GM12891 (cell line): ENCODE results near the gene CENPQ.

Source experiments
- DNase-seq: peaks from one replicate; pipeline ENCODE4 v3.0.0; 2011; ENCODE audit warnings: low spot score; ENCODE audit not compliant: insufficient read length
- FAIRE-seq: peaks from 2 replicates; lab custom pipeline; 2011; peaks lifted over from hg19 to GRCh38; lab: Jason Lieb, UNC
- PAX5 ChIP-seq: IDR thresholded peaks from 2 replicates; pipeline ENCODE4 v1.6.1; 2011; ENCODE audit warnings: low read length, moderate library complexity, mild to moderate bottlenecking; ENCODE audit not compliant: insufficient read depth, severe bottlenecking
- POLR2A ChIP-seq: IDR thresholded peaks from 2 replicates; pipeline ENCODE4 v1.6.1; 2011; ENCODE audit warnings: low read depth, low read length, control low read depth
- POLR2AphosphoS5 ChIP-seq: IDR thresholded peaks from 2 replicates; pipeline ENCODE4 v1.6.1; 2011; ENCODE audit warnings: low read depth, low read length, control low read depth
- POU2F2 ChIP-seq: IDR thresholded peaks from 2 replicates; pipeline ENCODE4 v1.6.1; 2011; ENCODE audit warnings: low read depth, mild to moderate bottlenecking, control low read depth, low read length, moderate library complexity
- SPI1 ChIP-seq: IDR thresholded peaks from 2 replicates; pipeline ENCODE4 v1.6.1; 2011; ENCODE audit warnings: low read depth, low read length, control low read depth
- TAF1 ChIP-seq: IDR thresholded peaks from 2 replicates; pipeline ENCODE4 v1.6.1; 2011; ENCODE audit warnings: low read depth, low read length, control low read depth

Gene CENPQ

DNA sequence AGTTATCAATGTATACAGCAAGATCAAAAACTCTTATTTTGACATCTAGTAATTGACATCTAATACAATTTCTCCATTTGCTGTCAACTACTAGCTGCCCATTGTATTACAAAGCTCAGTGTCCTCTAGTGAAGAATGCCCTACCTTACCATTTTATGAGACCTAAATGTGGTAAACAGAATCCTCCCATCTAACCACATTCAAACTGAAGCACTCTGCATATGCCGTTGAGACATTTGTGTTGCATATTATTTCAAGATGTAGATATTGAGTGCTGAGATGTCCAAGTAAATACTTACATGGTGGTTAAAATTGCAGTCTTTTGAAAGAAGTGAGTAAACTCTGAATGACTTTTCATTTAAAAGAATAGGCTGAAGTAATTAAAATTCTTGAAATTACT, 36.0 kb downstream of the CENPQ start:
- no peak for DNase-seq
- FAIRE-seq: no peak
- no peak for TF ChIP-seq POLR2A
- no peak for TF ChIP-seq POU2F2
- TF ChIP-seq PAX5: no peak
- TF ChIP-seq POLR2AphosphoS5: no peak
- no peak for TF ChIP-seq SPI1
- TF ChIP-seq TAF1: no peak

DNA sequence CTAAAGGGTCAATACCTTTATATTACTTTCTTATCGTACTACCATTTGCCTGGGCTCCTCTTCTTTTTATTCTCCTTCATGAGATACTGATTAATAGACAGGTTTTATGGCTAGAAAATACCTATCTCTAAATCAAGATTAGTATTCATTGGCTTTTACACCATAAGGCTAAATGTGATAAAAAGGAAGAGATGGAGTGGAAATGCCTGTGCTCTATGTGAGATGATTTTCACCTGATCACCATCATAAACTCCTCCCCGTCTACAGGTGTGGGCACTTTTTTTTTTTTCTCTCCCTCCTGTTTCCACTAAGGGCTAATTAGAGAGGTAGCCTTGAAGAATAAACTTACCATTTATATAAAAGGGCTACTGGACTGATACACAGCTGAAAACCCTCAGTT, 36.5 kb downstream of the CENPQ start, which contains the start of gene GLYATL3:
GLYATL3 (plus strand) TSS at position 301 of the 400 bp plus-strand sequence. CDS start 12,068 bp downstream, outside the sequence.
- no peak for TF ChIP-seq TAF1
- no peak for TF ChIP-seq POLR2A
- TF ChIP-seq POLR2AphosphoS5: no peak
- TF ChIP-seq PAX5: no peak
- no peak for TF ChIP-seq POU2F2
- TF ChIP-seq SPI1: no peak
- no peak for DNase-seq
- FAIRE-seq: no peak

DNA sequence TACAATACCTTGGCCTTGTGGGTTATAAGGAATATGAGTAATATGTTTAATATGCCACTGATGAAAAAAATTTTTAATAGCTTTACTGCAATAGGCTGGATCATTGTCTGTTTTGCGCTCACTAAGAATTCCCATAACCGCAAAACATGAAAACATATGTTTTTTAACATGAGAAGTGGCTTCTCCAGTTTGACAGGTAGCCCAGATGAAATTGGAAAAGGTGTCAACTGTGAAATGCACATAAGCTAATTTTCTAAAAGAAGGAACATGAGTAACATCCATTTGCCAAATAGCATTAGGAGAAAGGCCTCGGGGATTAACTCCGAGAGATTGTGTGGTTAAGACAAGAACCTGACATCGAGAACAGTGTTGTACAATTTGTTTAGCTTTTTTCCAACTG, 41.5 kb downstream of the CENPQ start:
- TF ChIP-seq POU2F2: no peak
- TF ChIP-seq POLR2AphosphoS5: no peak
- no peak for TF ChIP-seq SPI1
- TF ChIP-seq TAF1: no peak
- no peak for TF ChIP-seq PAX5
- TF ChIP-seq POLR2A: no peak
- FAIRE-seq (no peak), DNase-seq (no peak)

DNA sequence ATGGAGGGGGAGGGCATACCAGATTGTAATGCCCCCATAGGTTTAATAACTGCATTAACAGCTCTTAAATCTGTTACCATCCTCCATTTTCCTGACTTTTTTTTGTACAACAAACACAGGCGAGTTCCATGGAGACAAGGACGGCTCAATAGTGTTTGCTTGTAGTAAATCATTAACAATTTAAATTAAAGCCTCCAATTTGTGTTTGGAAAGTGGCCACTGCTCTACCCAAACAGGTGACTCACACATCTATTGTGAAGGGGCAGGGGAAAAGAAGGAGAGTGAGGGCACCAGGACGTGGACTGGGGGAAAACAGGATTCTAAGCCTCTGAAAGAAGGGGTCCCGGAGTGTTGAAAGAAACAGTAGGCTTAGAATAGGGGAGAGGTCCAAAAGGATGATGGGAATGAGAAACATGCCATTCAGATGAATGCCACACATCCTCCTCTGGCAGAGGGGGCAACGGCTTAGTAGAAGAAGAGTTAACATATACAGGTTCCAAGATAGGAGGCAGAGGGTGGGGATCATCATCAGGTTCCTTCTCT, 43.5 kb downstream of the CENPQ start:
- no peak for TF ChIP-seq POU2F2
- no peak for DNase-seq
- FAIRE-seq: no peak

DNA sequence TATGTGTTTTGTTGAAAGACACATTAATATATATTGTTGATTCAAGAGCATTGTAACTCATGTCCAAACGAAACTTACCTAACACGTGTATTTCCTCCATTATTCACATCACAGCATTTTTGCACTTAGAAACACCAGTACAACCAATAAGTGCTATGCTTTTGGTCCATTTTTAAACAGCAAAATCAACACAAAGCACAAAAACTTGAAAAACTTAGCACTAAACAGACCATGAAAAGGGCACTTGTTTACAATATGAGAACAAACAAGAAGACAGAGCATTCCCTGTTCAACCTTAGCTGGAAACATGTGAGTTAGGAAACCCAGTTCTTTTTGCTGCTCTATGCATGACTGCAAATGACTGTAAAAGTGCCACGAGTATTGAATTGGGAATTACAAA, 46.2 kb downstream of the CENPQ start:
- no peak for DNase-seq
- FAIRE-seq: no peak
- TF ChIP-seq POLR2AphosphoS5: no peak
- no peak for TF ChIP-seq PAX5
- no peak for TF ChIP-seq POU2F2
- no peak for TF ChIP-seq SPI1

DNA sequence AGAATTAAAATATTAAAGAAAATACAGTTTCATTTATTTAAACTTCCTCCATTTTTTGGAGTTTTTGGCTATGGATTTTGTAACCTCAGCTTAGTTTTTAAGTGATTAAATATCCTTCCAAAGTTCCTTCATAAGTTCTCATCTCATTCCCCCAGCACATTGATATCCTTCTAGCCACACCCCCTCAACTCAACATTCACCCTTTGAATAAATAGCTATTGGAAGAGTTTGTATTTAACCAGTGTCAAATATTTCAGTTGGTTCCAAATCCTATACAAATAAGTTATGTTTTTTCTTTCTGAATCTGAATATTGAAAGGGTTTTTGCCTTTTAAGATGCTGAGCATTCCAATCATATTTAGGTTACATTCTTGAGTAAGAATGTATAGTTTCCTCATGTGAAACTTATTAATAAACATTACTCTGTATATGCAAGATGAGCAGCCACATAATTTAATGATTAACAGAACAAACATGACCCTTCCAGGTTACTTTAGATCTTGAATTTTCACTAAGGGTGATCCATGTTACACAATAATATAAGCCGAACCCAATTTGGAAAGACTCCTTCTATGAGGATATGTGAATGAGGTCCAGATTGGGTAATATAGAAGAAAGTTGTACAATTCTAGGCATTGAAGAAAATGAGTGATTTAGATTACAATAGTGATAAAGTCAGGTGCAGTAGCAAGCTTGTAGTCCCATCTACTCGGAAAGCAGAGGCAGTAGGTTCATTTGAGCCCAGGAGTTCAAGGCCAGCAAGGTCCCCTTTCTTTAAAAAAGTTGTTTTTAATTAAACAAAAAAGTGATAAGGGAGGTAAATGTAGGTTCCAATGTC, 50.2 kb downstream of the CENPQ start:
- no peak for FAIRE-seq

DNA sequence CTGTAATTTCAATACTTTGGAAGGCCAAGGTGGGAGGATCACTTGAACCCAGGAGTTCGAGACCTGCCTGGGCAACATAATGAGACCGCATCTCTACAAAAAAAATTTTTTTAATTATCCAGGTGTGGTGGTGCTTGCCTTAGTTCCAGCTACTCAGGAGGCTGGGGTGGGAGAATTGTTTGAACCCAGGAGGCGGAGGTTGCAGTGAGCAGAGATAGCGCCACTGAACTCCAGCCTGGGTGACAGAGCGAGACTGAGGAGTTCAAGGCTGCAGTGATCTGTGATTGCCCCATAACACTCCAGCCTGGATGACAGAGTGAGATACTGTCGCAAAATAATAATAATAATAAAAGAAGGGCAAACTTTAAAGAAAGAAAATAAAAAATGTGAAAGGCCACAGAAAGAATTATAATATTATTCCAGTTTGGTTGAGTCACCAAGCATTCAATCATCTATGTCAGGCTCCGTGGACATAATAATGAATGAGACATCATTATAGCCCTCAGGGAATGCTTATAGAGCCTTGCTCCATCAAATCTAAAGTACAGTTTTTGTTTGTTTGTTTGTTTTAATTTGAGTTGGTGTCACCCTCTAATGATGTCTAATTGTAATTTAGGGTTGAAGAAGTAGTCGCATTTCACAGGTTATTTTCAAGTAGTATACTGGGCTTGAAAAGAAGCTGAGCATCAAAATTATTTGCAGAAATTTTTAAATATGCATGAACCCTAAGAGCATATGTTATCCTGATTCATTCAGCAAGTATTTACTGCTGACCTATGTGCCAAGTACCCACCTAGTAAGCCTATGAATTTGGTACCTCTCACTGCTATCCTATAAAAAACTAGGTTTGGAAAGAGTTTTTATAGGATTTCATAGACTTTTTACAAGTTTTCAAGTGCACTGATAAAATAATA, 51.7 kb downstream of the CENPQ start:
- DNase-seq (no peak), FAIRE-seq (no peak)
- TF ChIP-seq SPI1: no peak
- no peak for TF ChIP-seq PAX5
- no peak for TF ChIP-seq TAF1
- TF ChIP-seq POLR2AphosphoS5: no peak

More for the DNA sequence above, 50.2 kb downstream of the CENPQ start:
- no peak for DNase-seq
- TF ChIP-seq PAX5: no peak
- no peak for TF ChIP-seq POLR2A
- TF ChIP-seq POU2F2: no peak
- TF ChIP-seq TAF1: no peak
- TF ChIP-seq POLR2AphosphoS5: no peak
- no peak for TF ChIP-seq SPI1

DNA sequence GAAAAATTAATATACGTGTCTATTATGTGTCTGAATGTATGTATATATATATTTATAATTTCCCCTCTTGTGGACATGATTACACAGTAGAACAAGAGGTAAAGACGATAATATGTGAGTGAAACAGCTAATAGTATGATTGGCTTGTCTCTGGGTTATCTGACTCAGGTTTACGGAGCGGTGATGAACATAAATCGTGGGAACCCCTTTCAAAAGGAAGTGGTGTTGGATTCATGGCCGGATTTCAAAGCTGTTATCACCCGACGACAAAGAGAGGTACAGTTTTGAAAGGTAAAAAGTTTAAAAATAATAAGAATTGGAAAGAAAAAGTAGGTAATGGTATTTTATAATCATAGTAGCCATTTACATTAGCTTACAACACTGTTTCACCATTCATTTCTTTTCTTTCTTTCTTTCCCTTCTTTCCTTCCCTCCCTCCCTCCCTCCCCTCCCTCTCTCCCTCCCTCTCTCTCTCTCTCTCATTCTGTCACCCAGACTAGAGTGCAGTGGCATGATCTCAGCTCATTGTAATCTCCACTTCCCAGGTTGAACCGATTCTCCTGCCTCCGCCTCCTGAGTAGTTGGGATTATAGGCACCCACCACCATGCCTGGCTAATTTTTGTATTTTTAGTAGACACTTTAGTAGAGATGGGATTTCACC, 52.4 kb downstream of the CENPQ start:
- FAIRE-seq (no peak), DNase-seq (no peak)
- TF ChIP-seq POLR2A (no peak), POU2F2 (no peak), POLR2AphosphoS5 (no peak), SPI1 (no peak), TAF1 (no peak), PAX5 (no peak)

DNA sequence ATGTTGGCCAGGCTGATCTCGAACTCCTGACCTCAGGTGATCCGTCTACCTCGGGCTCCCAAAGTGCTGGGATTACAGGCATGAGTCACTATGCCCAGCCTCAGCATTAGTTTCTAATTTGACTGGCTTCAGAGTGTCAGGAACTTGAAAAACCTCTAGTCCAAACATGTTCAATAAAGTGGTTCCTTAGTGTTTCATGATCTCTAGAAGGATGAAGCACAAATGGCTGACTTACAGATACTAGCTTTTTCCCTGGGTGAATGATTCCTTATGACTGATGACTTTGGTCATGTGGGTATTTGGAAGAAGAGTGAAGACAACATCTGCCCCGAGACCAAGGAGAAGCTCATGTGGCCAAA, 53.0 kb downstream of the CENPQ start:
- FAIRE-seq: no peak
- no peak for DNase-seq
- TF ChIP-seq POLR2AphosphoS5 (no peak), POU2F2 (no peak), SPI1 (no peak), TAF1 (no peak), PAX5 (no peak)
